Cardiac muscle cell (in vitro differentiated cells and primary cell): ENCODE results near the gene PDRG1. TPM values are rescaled to one million over a fixed set of nuclear protein-coding genes. Genes with fewer than 3 reads are reported as not detected.

ENCODE experiments used
- DNase-seq, 2 donors: peaks; one replicate each; pipeline versions ENCODE4 v3.0.0 to v3.0.0-alpha.2; 2010 to 2017; ENCODE audit warnings: low read depth in 1 of 2, low spot score in 1 of 2
- H3K27ac ChIP-seq: fragments of 200-600 bp; sonication (generic); 2 replicates; pipeline ENCODE4 v1.5.1; 2016
- H3K27me3 ChIP-seq: fragments of 200-600 bp; sonication (generic); 2 replicates; pipeline ENCODE4 v1.6.0; 2016; ENCODE audit warnings: control low read depth
- H3K36me3 ChIP-seq: fragments of 200-600 bp; sonication (generic); 2 replicates; pipeline ENCODE4 v1.5.1; 2016; ENCODE audit warnings: control low read depth
- H3K4me1 ChIP-seq: fragments of 200-600 bp; sonication (generic); 2 replicates; pipeline ENCODE4 v1.8.1; 2017; ENCODE audit warnings: low read depth, mild to moderate bottlenecking, mixed run types
- H3K4me3 ChIP-seq: fragments of 200-600 bp; sonication (generic); 2 replicates; pipeline ENCODE4 v1.5.1; 2016; ENCODE audit warnings: mild to moderate bottlenecking
- H3K9me3 ChIP-seq: fragments of 200-600 bp; sonication (generic); 2 replicates; pipeline ENCODE4 v1.5.1; 2017; ENCODE audit warnings: low read depth, mild to moderate bottlenecking, control low read depth
- CTCF ChIP-seq: IDR thresholded peaks from 2 replicates; pipeline ENCODE4 v1.5.1; 2012; ENCODE audit warnings: low read depth, mild to moderate bottlenecking, low read length
- polyA plus RNA-seq: library from polyadenylated mRNA; unstranded; fragments of >200 nt; fragmentation: Nextera tagmentation; extraction: Ambion mirVana; gene quantifications from 2 replicates; pipeline ENCODE4 v1.2.1, GENCODE V29; 2016
- total RNA-seq: library from RNA; depleted of rRNA; stranded (reverse); fragments of >200 nt; gene quantifications from 2 replicates; pipeline ENCODE4 v1.2.3, GENCODE V29; 2016

The PDRG1 gene
- total and polyA plus RNA-seq, 2 experiments from 2014 or later, result 14.4 to 38.6 TPM

- no peak overlapping the region for H3K27ac ChIP-seq
- DNase-seq, result no peak
- no peak overlapping the region for H3K4me3 ChIP-seq
Observed at GRCh38 chr20:31974296-31974695, 22.4 kb upstream of the PDRG1 start.

GRCh38 chr20:31972471-31973021 lies 20.7 kb upstream of the PDRG1 start:
- no peak for TF ChIP-seq CTCF
- peak overlapping the region; percentile 39 for H3K27ac ChIP-seq

More at GRCh38 chr20:31974296-31974695, 22.4 kb upstream of the PDRG1 start:
- Histone ChIP-seq H3K4me1 (peaks cover 12% of the 10 kb centered on the region), H3K9me3 (no peaks in the 10 kb centered on the region), H3K36me3 (no peaks in the 10 kb centered on the region), H3K27me3 (peaks cover 9% of the 10 kb centered on the region)
- no peak for TF ChIP-seq CTCF

GRCh38 chr20:31969991-31970390 lies 18.1 kb upstream of the PDRG1 start:
- no peak overlapping the region for H3K4me3 ChIP-seq
- peaks cover 6% of the 10 kb centered on the region for H3K4me1 ChIP-seq
- no peak for DNase-seq
- no peaks in the 10 kb centered on the region for H3K9me3 ChIP-seq
- no peaks in the 10 kb centered on the region for H3K36me3 ChIP-seq
- no peak for TF ChIP-seq CTCF
- no peak overlapping the region for H3K27ac ChIP-seq
- H3K27me3 ChIP-seq, result peaks cover 45% of the 10 kb centered on the region

More at GRCh38 chr20:31972471-31973021, 20.7 kb upstream of the PDRG1 start:
- DNase-seq, result peak in 1 of 2 donors; percentile 32
- H3K4me1 ChIP-seq, result peaks cover 12% of the 10 kb centered on the region
- no peaks in the 10 kb centered on the region for H3K9me3 ChIP-seq
- peaks cover 21% of the 10 kb centered on the region for H3K27me3 ChIP-seq
- H3K4me3 ChIP-seq, result no peak overlapping the region
- no peaks in the 10 kb centered on the region for H3K36me3 ChIP-seq

GRCh38 chr20:31968291-31969126 lies 16.7 kb upstream of the PDRG1 start:
- peak overlapping the region; percentile 52 for H3K4me3 ChIP-seq
- H3K27me3 ChIP-seq, result peaks cover 56% of the 10 kb centered on the region

GRCh38 chr20:31967830-31968249 lies 16.0 kb upstream of the PDRG1 start, which contains the start of gene XKR7:
XKR7 (plus strand) TSS chr20:31968151; CDS start chr20:31968176, 25 bp downstream.
- Histone ChIP-seq H3K4me3 (peak within 1 kb of the TSS; percentile 52), H3K9me3 (no peaks in the 10 kb centered on the region), H3K27me3 (peaks cover 57% of the 10 kb centered on the region), H3K4me1 (peaks cover 6% of the 10 kb centered on the region), H3K27ac (no peak within 1 kb of the TSS), H3K36me3 (no peaks in the 10 kb centered on the region)
- peak in 1 of 2 donors; percentile 23 for DNase-seq
- TF ChIP-seq CTCF, result no peak

More at GRCh38 chr20:31968291-31969126, 16.7 kb upstream of the PDRG1 start:
- Histone ChIP-seq H3K9me3 (no peaks in the 10 kb centered on the region), H3K36me3 (no peaks in the 10 kb centered on the region), H3K27ac (no peak overlapping the region), H3K4me1 (peaks cover 6% of the 10 kb centered on the region)
- DNase-seq, result peak; percentile 76 to 94
- no peak for TF ChIP-seq CTCF
